Activated CD4-positive, alpha-beta memory T cell treated with anti-CD3 and anti-CD28 coated beads, Interleukin-2, amount 10 ng/mL, durations not matched to agents 7 days and 5 days (primary cell): Measurements from ENCODE around the gene SIRPG. TPM values are rescaled to one million over a fixed set of nuclear protein-coding genes. Genes with fewer than 3 reads are reported as not detected.
"Not testable (repeated sequence)": the region's sequence is repeated elsewhere in the genome, so short reads cannot be mapped to it uniquely, and the experiment has no call there.

Source experiments
- CTCF ChIA-PET: fragments of 350-600 bp; sonication (Branson Sonifier 250); formaldehyde crosslinking; loops from one replicate; lab custom pipeline; 2021; ENCODE audit warnings: antibody characterized with exemption, inconsistent platforms; lab: Charles Lee
- POLR2A ChIA-PET: fragments of 350-600 bp; sonication (Branson Sonifier 250); formaldehyde crosslinking; loops from one replicate; lab custom pipeline; 2021; ENCODE audit warnings: antibody characterized with exemption; lab: Charles Lee
- DNase-seq: peaks from one replicate; pipeline ENCODE4 v3.0.0-alpha.2; 2020
- H3K27ac Mint-ChIP-seq: one replicate; pipeline ENCODE4 v1.8.0; 2021; ENCODE audit warnings: mild to moderate bottlenecking, mixed read lengths
- H3K27me3 Mint-ChIP-seq: one replicate; pipeline ENCODE4 v1.8.0; 2021; ENCODE audit warnings: mixed read lengths
- H3K36me3 Mint-ChIP-seq: one replicate; pipeline ENCODE4 v1.8.0; 2021; ENCODE audit warnings: low read depth, mixed read lengths
- H3K4me1 Mint-ChIP-seq: one replicate; pipeline ENCODE4 v1.8.0; 2021; ENCODE audit warnings: mixed read lengths
- H3K4me3 Mint-ChIP-seq: one replicate; pipeline ENCODE4 v1.8.0; 2021; ENCODE audit warnings: mild to moderate bottlenecking, mixed read lengths
- H3K9me3 Mint-ChIP-seq: one replicate; pipeline ENCODE4 v1.8.0; 2021; ENCODE audit warnings: mixed read lengths
- total RNA-seq, 2 experiments: library from RNA; stranded (reverse); gene quantifications; one replicate each; pipeline ENCODE4 v1.2.3, GENCODE V29; 2021

The SIRPG gene
- total RNA-seq: 100 to 1,000 TPM; 109 to 111 TPM

- Mint-ChIP-seq H3K27me3 (no peaks in the 10 kb centered on the region), H3K9me3 (peaks cover 14% of the 10 kb centered on the region)
- CTCF ChIA-PET: interaction anchor here (1.4 kb wide), 1 partner anchor 119 kb away, joined by 3 read pairs; no protein-coding TSS in a partner anchor
Measured at GRCh38 chr20:1657556-1658334, at the start of gene SIRPG. Gene SIRPG, minus strand, starts transcription at chr20:1657779. Its CDS starts 65 bp downstream, at chr20:1657714.

GRCh38 chr20:1706887-1707286 lies 49.3 kb upstream of the SIRPG start:
- CTCF ChIA-PET, H3K9me3 Mint-ChIP-seq, DNase-seq, H3K27ac Mint-ChIP-seq, H3K4me1 Mint-ChIP-seq, H3K36me3 Mint-ChIP-seq, POLR2A ChIA-PET, H3K4me3 Mint-ChIP-seq, H3K27me3 Mint-ChIP-seq: not testable (repeated sequence)

More at GRCh38 chr20:1657556-1658334, at the start of gene SIRPG:
- H3K36me3 Mint-ChIP-seq: peaks cover 39% of the 10 kb centered on the region
- peak within 1 kb of the TSS; percentile 88 for H3K4me3 Mint-ChIP-seq
- peaks cover 88% of the 10 kb centered on the region for H3K4me1 Mint-ChIP-seq
- peak; percentile 70 for DNase-seq
- POLR2A ChIA-PET: interaction anchor here (1.7 to 3.7 kb wide), 6 partner anchors 7 to 76 kb away, joined by 5 to 16 read pairs (median 9); no protein-coding TSS in a partner anchor
- H3K27ac Mint-ChIP-seq: peak within 1 kb of the TSS; percentile 95

GRCh38 chr20:1706079-1706478 lies 48.5 kb upstream of the SIRPG start:
- no peak overlapping the region for H3K4me3 Mint-ChIP-seq
- CTCF ChIA-PET: interaction anchor here (1.2 kb wide), 1 partner anchor 9 kb away, joined by 3 read pairs; no protein-coding TSS in a partner anchor
- peaks cover 6% of the 10 kb centered on the region for H3K4me1 Mint-ChIP-seq

GRCh38 chr20:1702855-1703254 lies 45.3 kb upstream of the SIRPG start:
- H3K9me3 Mint-ChIP-seq: no peaks in the 10 kb centered on the region
- ChIA-PET CTCF (no interaction called here), POLR2A (no interaction called here)
- no peak overlapping the region for H3K4me3 Mint-ChIP-seq
- no peak for DNase-seq
- peaks cover 12% of the 10 kb centered on the region for H3K27me3 Mint-ChIP-seq
- no peaks in the 10 kb centered on the region for H3K36me3 Mint-ChIP-seq
- no peak overlapping the region for H3K27ac Mint-ChIP-seq
- peaks cover 3% of the 10 kb centered on the region for H3K4me1 Mint-ChIP-seq

More at GRCh38 chr20:1706079-1706478, 48.5 kb upstream of the SIRPG start:
- Mint-ChIP-seq H3K9me3 (no peaks in the 10 kb centered on the region), H3K27me3 (peaks cover 4% of the 10 kb centered on the region), H3K36me3 (no peaks in the 10 kb centered on the region), H3K27ac (no peak overlapping the region)
- no peak for DNase-seq
- POLR2A ChIA-PET: no interaction called here

GRCh38 chr20:1702328-1702727 lies 44.7 kb upstream of the SIRPG start:
- ChIA-PET POLR2A (no interaction called here), CTCF (no interaction called here)
- Mint-ChIP-seq H3K36me3 (no peaks in the 10 kb centered on the region), H3K4me1 (peaks cover 3% of the 10 kb centered on the region), H3K4me3 (no peak overlapping the region), H3K9me3 (no peaks in the 10 kb centered on the region), H3K27ac (no peak overlapping the region), H3K27me3 (peaks cover 12% of the 10 kb centered on the region)
- no peak for DNase-seq

- DNase-seq: no peak
- peaks cover 16% of the 10 kb centered on the region for H3K4me1 Mint-ChIP-seq
- POLR2A ChIA-PET: no interaction called here
- H3K27ac Mint-ChIP-seq: no peak overlapping the region
- CTCF ChIA-PET: no interaction called here
- H3K9me3 Mint-ChIP-seq: no peaks in the 10 kb centered on the region
- peaks cover 12% of the 10 kb centered on the region for H3K27me3 Mint-ChIP-seq
- H3K4me3 Mint-ChIP-seq: no peak overlapping the region
- H3K36me3 Mint-ChIP-seq: no peaks in the 10 kb centered on the region
Measured at GRCh38 chr20:1700990-1701389, 43.4 kb upstream of the SIRPG start.

- Mint-ChIP-seq H3K4me1 (peaks cover 19% of the 10 kb centered on the region), H3K9me3 (no peaks in the 10 kb centered on the region), H3K4me3 (no peak overlapping the region), H3K36me3 (no peaks in the 10 kb centered on the region), H3K27ac (no peak overlapping the region), H3K27me3 (peaks cover 15% of the 10 kb centered on the region)
- ChIA-PET POLR2A (no interaction called here), CTCF (interaction anchor here (0.8 kb wide), 1 partner anchor 8 kb away, joined by 3 read pairs; no protein-coding TSS in a partner anchor)
- DNase-seq: no peak
Measured at GRCh38 chr20:1697592-1697991, 40.0 kb upstream of the SIRPG start.

GRCh38 chr20:1696521-1697209 lies 39.1 kb upstream of the SIRPG start:
- POLR2A ChIA-PET: interaction anchor here (0.8 to 1.0 kb wide), 3 partner anchors 21 to 40 kb away, joined by 3 to 5 read pairs (median 3); no protein-coding TSS in a partner anchor

GRCh38 chr20:1694672-1695071 lies 37.1 kb upstream of the SIRPG start:
- CTCF ChIA-PET: no interaction called here
- peaks cover 9% of the 10 kb centered on the region for H3K27me3 Mint-ChIP-seq
- H3K4me3 Mint-ChIP-seq: no peak overlapping the region
- no peak for DNase-seq
- H3K27ac Mint-ChIP-seq: no peak overlapping the region
- POLR2A ChIA-PET: no interaction called here
- H3K9me3 Mint-ChIP-seq: peaks cover 13% of the 10 kb centered on the region
- peaks cover 6% of the 10 kb centered on the region for H3K36me3 Mint-ChIP-seq
- peaks cover 21% of the 10 kb centered on the region for H3K4me1 Mint-ChIP-seq

More at GRCh38 chr20:1696521-1697209, 39.1 kb upstream of the SIRPG start:
- CTCF ChIA-PET: interaction anchor here (0.8 to 1.9 kb wide), 3 partner anchors 9 to 193 kb away, joined by 3 to 4 read pairs (median 3); no protein-coding TSS in a partner anchor
- peak; percentile 30 for DNase-seq
- peaks cover under 1% of the 10 kb centered on the region for H3K36me3 Mint-ChIP-seq
- H3K27ac Mint-ChIP-seq: no peak overlapping the region
- H3K9me3 Mint-ChIP-seq: peaks cover 2% of the 10 kb centered on the region
- peaks cover 19% of the 10 kb centered on the region for H3K4me1 Mint-ChIP-seq
- no peak overlapping the region for H3K4me3 Mint-ChIP-seq
- peaks cover 15% of the 10 kb centered on the region for H3K27me3 Mint-ChIP-seq

- no peak for DNase-seq
- Mint-ChIP-seq H3K27ac (no peak overlapping the region), H3K36me3 (peaks cover 6% of the 10 kb centered on the region), H3K4me1 (peaks cover 28% of the 10 kb centered on the region), H3K4me3 (no peak overlapping the region), H3K27me3 (peaks cover 7% of the 10 kb centered on the region), H3K9me3 (peaks cover 15% of the 10 kb centered on the region)
- ChIA-PET CTCF (no interaction called here), POLR2A (no interaction called here)
Measured at GRCh38 chr20:1693427-1693826, 35.8 kb upstream of the SIRPG start.

- peaks cover 15% of the 10 kb centered on the region for H3K9me3 Mint-ChIP-seq
- H3K4me3 Mint-ChIP-seq: no peak overlapping the region
- ChIA-PET CTCF (no interaction called here), POLR2A (no interaction called here)
- DNase-seq: no peak
- H3K27ac Mint-ChIP-seq: no peak overlapping the region
- H3K27me3 Mint-ChIP-seq: peaks cover 7% of the 10 kb centered on the region
- H3K36me3 Mint-ChIP-seq: peaks cover 6% of the 10 kb centered on the region
- peaks cover 30% of the 10 kb centered on the region for H3K4me1 Mint-ChIP-seq
Measured at GRCh38 chr20:1689721-1690120, 32.1 kb upstream of the SIRPG start.

GRCh38 chr20:1688886-1689538 lies 31.4 kb upstream of the SIRPG start:
- peaks cover 33% of the 10 kb centered on the region for H3K4me1 Mint-ChIP-seq
- no peak for DNase-seq
- no peak overlapping the region for H3K4me3 Mint-ChIP-seq
- peaks cover 6% of the 10 kb centered on the region for H3K36me3 Mint-ChIP-seq
- ChIA-PET CTCF (no interaction called here), POLR2A (no interaction called here)
- H3K27me3 Mint-ChIP-seq: peaks cover 7% of the 10 kb centered on the region
- H3K9me3 Mint-ChIP-seq: peaks cover 15% of the 10 kb centered on the region
- H3K27ac Mint-ChIP-seq: no peak overlapping the region
